HCT116 (cell line): Measurements from ENCODE around the gene CDCA7. TPM values are rescaled to one million over a fixed set of nuclear protein-coding genes. Genes with fewer than 3 reads are reported as not detected.

Experiments used
- ATAC-seq: fragments of 200-7000 bp; cut with Tn5 transposase; 2 replicates; pipeline ENCODE4 v1.9.1; 2020; ENCODE audit warnings: mild to moderate bottlenecking, moderate library complexity
- BruUV-seq: library from RNA; stranded (reverse); fragments of 400-500 nt; replicated peaks from 2 replicates; lab custom pipeline; 2021; lab: Mats Ljungman, UMichigan
- CTCF ChIA-PET: fragments of 300-600 bp; sonication (Branson Sonifier 250); formaldehyde crosslinking; loops from one replicate; lab custom pipeline; 2021; ENCODE audit warnings: antibody characterized with exemption; lab: Charles Lee
- POLR2A ChIA-PET: fragments of 300-600, 350-600 bp; sonication (Branson Sonifier 250); formaldehyde crosslinking; loops from one replicate; lab custom pipeline; 2021; ENCODE audit warnings: antibody characterized with exemption; lab: Charles Lee
- RAD21 ChIA-PET, 2 experiments: fragments of 300-600 bp; sonication (Branson Sonifier 250); formaldehyde crosslinking; loops; one replicate each; lab custom pipeline; 2023; ENCODE audit warnings: low total read pairs in 2 of 2; ENCODE audit not compliant: uncharacterized antibody in 2 of 2, unreplicated experiment in 2 of 2, low non-redundant PET in 1 of 2; lab: Charles Lee
- DNase-seq: peaks from one replicate; pipeline ENCODE4 v3.0.0-alpha.2; 2010; ENCODE audit warnings: low read depth, low spot score
- H2AFZ ChIP-seq: fragments of 200-600 bp; shearing (Covaris generic), sonication (generic); 2 replicates; pipeline ENCODE4 v1.6.1; 2017; ENCODE audit warnings: low read depth, mixed run types, mixed read lengths, antibody characterized with exemption, low read length; ENCODE audit not compliant: poor library complexity, severe bottlenecking
- H3K27ac ChIP-seq: 2 replicates; pipeline ENCODE4 v1.5.1; 2012; ENCODE audit warnings: low read depth, low read length
- H3K27me3 ChIP-seq: fragments of 200-600 bp; sonication (generic); 2 replicates; pipeline ENCODE4 v1.6.1; 2016; ENCODE audit warnings: mixed run types, low read length, mixed read lengths; ENCODE audit not compliant: insufficient read depth
- H3K36me3 ChIP-seq, 2 experiments: fragments of 200-500 bp in 1 of 2; fragments of 200-600 bp in 1 of 2; sonication (Bioruptor generic) in 1 of 2; sonication (generic) in 1 of 2; 2 replicates each; pipeline versions ENCODE4 v1.5.1 to v1.6.1; 2014 to 2016; ENCODE audit warnings: low read length in 2 of 2, inconsistent platforms in 1 of 2, mixed read lengths in 1 of 2, mixed run types in 1 of 2; ENCODE audit not compliant: insufficient read depth in 2 of 2, control insufficient read depth in 1 of 2
- H3K4me1 ChIP-seq, 2 experiments: fragments of 200-600 bp in 1 of 2; sonication (generic) in 1 of 2; 2 replicates each; pipeline versions ENCODE4 v1.5.1 to v1.6.1; 2012 to 2017; ENCODE audit warnings: low read length in 2 of 2, inconsistent platforms in 1 of 2, mild to moderate bottlenecking in 1 of 2, mixed read lengths in 1 of 2, mixed run types in 1 of 2, moderate library complexity in 1 of 2; ENCODE audit not compliant: insufficient read depth in 2 of 2, control insufficient read depth in 1 of 2
- H3K4me2 ChIP-seq: fragments of 200-600 bp; sonication (generic); 2 replicates; pipeline ENCODE4 v1.6.1; 2017; ENCODE audit warnings: mixed run types, low read length, mixed read lengths
- H3K4me3 ChIP-seq, 2 experiments: fragments of 200-600 bp in 1 of 2; sonication (generic) in 1 of 2; replicated peaks in 1 of 2; 2 replicates each; pipeline ENCODE4 v1.5.1; 2011 to 2016; ENCODE audit warnings: low read length in 2 of 2, control low read depth in 1 of 2, low read depth in 1 of 2, mild to moderate bottlenecking in 1 of 2, mixed read lengths in 1 of 2, mixed run types in 1 of 2
- H3K79me2 ChIP-seq: fragments of 200-600 bp; sonication (generic); 2 replicates; pipeline ENCODE4 v1.6.1; 2017; ENCODE audit warnings: mild to moderate bottlenecking, mixed run types, low read length, moderate library complexity, mixed read lengths; ENCODE audit not compliant: insufficient read depth
- H3K9ac ChIP-seq: fragments of 200-600 bp; sonication (generic); 2 replicates; pipeline ENCODE4 v1.6.1; 2016; ENCODE audit warnings: low read length, mixed read lengths
- H3K9me2 ChIP-seq: fragments of 200-600 bp; sonication (generic), shearing (Covaris generic); 2 replicates; pipeline ENCODE4 v1.6.1; 2017; ENCODE audit warnings: mixed run types, mild to moderate bottlenecking, moderate library complexity; ENCODE audit not compliant: insufficient read depth
- H3K9me3 ChIP-seq, 2 experiments: fragments of 200-500 bp in 1 of 2; fragments of 200-600 bp in 1 of 2; sonication (Bioruptor generic) in 1 of 2; sonication (generic) in 1 of 2; 2 replicates each; pipeline ENCODE4 v1.6.1; 2014 to 2017; ENCODE audit warnings: low read length in 2 of 2, mixed read lengths in 2 of 2, inconsistent platforms in 1 of 2, low read depth in 1 of 2, mild to moderate bottlenecking in 1 of 2, mixed run types in 1 of 2, moderate library complexity in 1 of 2; ENCODE audit not compliant: control insufficient read depth in 1 of 2, insufficient read depth in 1 of 2
- H4K20me1 ChIP-seq: fragments of 200-600 bp; sonication (generic), shearing (Covaris generic); 2 replicates; pipeline ENCODE4 v1.6.1; 2017; ENCODE audit warnings: mixed run types, mild to moderate bottlenecking, moderate library complexity; ENCODE audit not compliant: insufficient read depth
- ATF3 ChIP-seq: IDR thresholded peaks from 2 replicates; pipeline ENCODE4 v1.6.1; 2012
- CEBPB ChIP-seq: IDR thresholded peaks from 2 replicates; pipeline ENCODE4 v1.6.1; 2012; ENCODE audit warnings: low read depth
- CTCF ChIP-seq, 3 experiments: fragments of 200-600 bp in 1 of 3; sonication (generic) in 1 of 3; IDR thresholded peaks in 2 of 3; conservative IDR thresholded peaks in 1 of 3; 2 replicates each; pipeline ENCODE4 v1.5.1; 2012 to 2017; ENCODE audit warnings: low read depth in 2 of 3, low read length in 2 of 3, antibody characterized with exemption in 1 of 3, borderline replicate concordance in 1 of 3, control low read depth in 1 of 3, mild to moderate bottlenecking in 1 of 3, mixed read lengths in 1 of 3, mixed run types in 1 of 3, moderate library complexity in 1 of 3; ENCODE audit not compliant: insufficient read depth in 1 of 3
- EGR1 ChIP-seq: IDR thresholded peaks from 2 replicates; pipeline ENCODE4 v1.6.1; 2012; ENCODE audit warnings: low read depth
- ELF1 ChIP-seq: IDR thresholded peaks from 2 replicates; pipeline ENCODE4 v1.6.1; 2012; ENCODE audit warnings: low read depth, borderline replicate concordance
- EZH2phosphoT487 ChIP-seq: fragments of 200-600 bp; IDR thresholded peaks from 2 replicates; pipeline ENCODE4 v1.6.1; 2018; ENCODE audit warnings: antibody characterized with exemption, borderline replicate concordance
- FOSL1 ChIP-seq: IDR thresholded peaks from 2 replicates; pipeline ENCODE4 v1.6.1; 2012; ENCODE audit warnings: low read depth
- MAX ChIP-seq: IDR thresholded peaks from 2 replicates; pipeline ENCODE4 v1.6.1; 2012
- POLR2AphosphoS5 ChIP-seq: IDR thresholded peaks from 2 replicates; pipeline ENCODE4 v1.6.1; 2011; ENCODE audit warnings: mild to moderate bottlenecking, low read depth, low read length, moderate library complexity
- RAD21 ChIP-seq: IDR thresholded peaks from 2 replicates; pipeline ENCODE4 v1.6.1; 2012; ENCODE audit warnings: low read depth, mild to moderate bottlenecking
- SIN3A ChIP-seq: IDR thresholded peaks from 2 replicates; pipeline ENCODE4 v1.6.1; 2012; ENCODE audit warnings: low read depth
- SP1 ChIP-seq: IDR thresholded peaks from 2 replicates; pipeline ENCODE4 v1.6.1; 2012; ENCODE audit warnings: low read depth
- SRF ChIP-seq: IDR thresholded peaks from 2 replicates; pipeline ENCODE4 v1.6.1; 2012; ENCODE audit warnings: low read depth
- YY1 ChIP-seq: IDR thresholded peaks from 2 replicates; pipeline ENCODE4 v1.6.1; 2011; ENCODE audit warnings: low read length, low read depth, moderate library complexity, mild to moderate bottlenecking; ENCODE audit not compliant: insufficient replicate concordance; ENCODE audit errors: extremely low read depth
- ZBTB33 ChIP-seq: IDR thresholded peaks from 2 replicates; pipeline ENCODE4 v1.6.1; 2011; ENCODE audit warnings: mild to moderate bottlenecking, low read length, moderate library complexity; ENCODE audit not compliant: insufficient replicate concordance; ENCODE audit errors: extremely low read depth
- ZFX ChIP-seq: fragments of 450-650 bp; IDR thresholded peaks from 2 replicates; pipeline ENCODE4 v1.6.1; 2017
- ZNF274 ChIP-seq: fragments of 200-500 bp; sonication (Bioruptor generic); IDR thresholded peaks from 2 replicates; pipeline ENCODE4 v1.6.1; 2014; ENCODE audit warnings: mild to moderate bottlenecking, low read depth, low read length, inconsistent platforms
- intact Hi-C: fragments of 100-400 bp; cut with micrococcal nuclease; formaldehyde crosslinking; loops from 2 replicates; pipeline ENCODE4 v1.10.0; 2022
- total RNA-seq: library from RNA; stranded (reverse); gene quantifications from one replicate; pipeline ENCODE4 v1.2.1, GENCODE V29; 2021; ENCODE audit not compliant: unreplicated experiment

CDCA7 gene
- total RNA-seq, 1 experiment from 2014 or later: 57.9 TPM

GRCh38 chr2:173407646-173408045 is 53.0 kb downstream of the CDCA7 start:
- Histone ChIP-seq H3K9me2 (no peaks in the 10 kb centered on the region), H3K9ac (no peak overlapping the region), H4K20me1 (no peaks in the 10 kb centered on the region), H3K4me1 (peaks cover 0 to 2% of the 10 kb centered on the region in 2 experiments; a peak in 1 of 4 replicates), H2AFZ (no peak overlapping the region), H3K79me2 (no peaks in the 10 kb centered on the region), H3K27ac (no peak overlapping the region), H3K36me3 (no peaks in the 10 kb centered on the region), H3K4me2 (no peak overlapping the region), H3K27me3 (no peaks in the 10 kb centered on the region), H3K9me3 (no peaks in the 10 kb centered on the region), H3K4me3 (no peak overlapping the region)
- DNase-seq: no peak
- ChIA-PET RAD21 (no interaction called here), POLR2A (no interaction called here), CTCF (no interaction called here)
- TF ChIP-seq CEBPB (no peak), ZBTB33 (no peak), POLR2AphosphoS5 (no peak), ELF1 (no peak), ZNF274 (no peak), SRF (no peak), EZH2phosphoT487 (no peak), EGR1 (no peak), ZFX (no peak), SP1 (no peak), YY1 (no peak), RAD21 (no peak), CTCF (IDR thresholded peaks at IDR 0.05 in 2 of 3, conservative IDR thresholded peaks at IDR 0.05 in 1 of 3; ENCODE audit: borderline replicate concordance in 1 of 3, insufficient read depth in 1 of 3, low read depth in 2 of 3, low read length in 2 of 3) (no peak), MAX (no peak), FOSL1 (no peak), ATF3 (no peak), SIN3A (no peak)
- intact Hi-C loops: loop anchor here (10.0 kb wide), 2 partner anchors 477 to 637 kb away; no protein-coding TSS in a partner anchor
- BruUV-seq: no TSS peak
- ATAC-seq: no peak
